Measurements from ENCODE around the gene GHSR.
"Not testable (repeated sequence)": the region's sequence is repeated elsewhere in the genome, so short reads cannot be mapped to it uniquely, and the experiment has no call there.

The GHSR gene, protein sequence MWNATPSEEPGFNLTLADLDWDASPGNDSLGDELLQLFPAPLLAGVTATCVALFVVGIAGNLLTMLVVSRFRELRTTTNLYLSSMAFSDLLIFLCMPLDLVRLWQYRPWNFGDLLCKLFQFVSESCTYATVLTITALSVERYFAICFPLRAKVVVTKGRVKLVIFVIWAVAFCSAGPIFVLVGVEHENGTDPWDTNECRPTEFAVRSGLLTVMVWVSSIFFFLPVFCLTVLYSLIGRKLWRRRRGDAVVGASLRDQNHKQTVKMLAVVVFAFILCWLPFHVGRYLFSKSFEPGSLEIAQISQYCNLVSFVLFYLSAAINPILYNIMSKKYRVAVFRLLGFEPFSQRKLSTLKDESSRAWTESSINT

DNA sequence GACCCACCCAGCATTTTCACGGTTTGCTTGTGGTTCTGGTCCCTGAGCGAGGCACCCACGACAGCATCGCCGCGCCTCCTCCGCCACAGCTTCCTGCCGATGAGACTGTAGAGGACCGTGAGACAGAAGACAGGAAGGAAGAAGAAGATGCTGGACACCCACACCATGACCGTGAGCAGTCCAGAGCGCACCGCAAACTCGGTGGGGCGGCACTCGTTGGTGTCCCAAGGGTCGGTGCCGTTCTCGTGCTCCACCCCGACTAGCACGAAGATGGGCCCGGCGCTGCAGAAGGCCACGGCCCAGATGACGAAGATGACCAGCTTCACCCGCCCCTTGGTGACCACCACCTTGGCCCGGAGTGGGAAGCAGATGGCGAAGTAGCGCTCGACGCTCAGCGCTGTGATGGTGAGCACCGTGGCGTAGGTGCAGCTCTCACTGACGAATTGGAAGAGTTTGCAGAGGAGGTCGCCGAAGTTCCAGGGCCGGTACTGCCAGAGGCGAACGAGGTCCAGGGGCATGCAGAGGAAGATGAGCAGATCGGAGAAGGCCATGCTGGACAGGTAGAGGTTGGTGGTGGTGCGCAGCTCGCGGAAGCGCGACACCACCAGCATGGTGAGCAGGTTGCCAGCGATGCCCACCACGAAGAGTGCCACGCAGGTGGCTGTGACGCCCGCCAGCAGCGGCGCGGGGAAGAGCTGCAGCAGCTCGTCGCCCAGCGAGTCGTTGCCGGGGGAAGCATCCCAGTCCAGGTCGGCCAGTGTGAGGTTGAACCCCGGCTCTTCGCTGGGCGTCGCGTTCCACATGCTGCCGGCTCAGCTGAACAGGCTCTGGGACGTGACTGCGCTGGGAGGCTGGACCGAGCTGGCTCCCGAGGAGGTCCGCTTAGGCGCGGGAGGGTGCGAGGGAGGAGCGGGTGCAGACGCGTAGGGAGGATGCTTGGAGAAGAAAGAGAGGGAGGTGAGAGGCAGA is at the start of gene GHSR:
TSS of gene GHSR (minus strand) at position 846 of the 969 bp plus-strand sequence. CDS start at position 803, 43 bp downstream.
- H4K20me1 ChIP-seq, result no peaks in the 10 kb centered on the region
- H3K4me3 ChIP-seq, result no peak within 1 kb of the TSS

DNA sequence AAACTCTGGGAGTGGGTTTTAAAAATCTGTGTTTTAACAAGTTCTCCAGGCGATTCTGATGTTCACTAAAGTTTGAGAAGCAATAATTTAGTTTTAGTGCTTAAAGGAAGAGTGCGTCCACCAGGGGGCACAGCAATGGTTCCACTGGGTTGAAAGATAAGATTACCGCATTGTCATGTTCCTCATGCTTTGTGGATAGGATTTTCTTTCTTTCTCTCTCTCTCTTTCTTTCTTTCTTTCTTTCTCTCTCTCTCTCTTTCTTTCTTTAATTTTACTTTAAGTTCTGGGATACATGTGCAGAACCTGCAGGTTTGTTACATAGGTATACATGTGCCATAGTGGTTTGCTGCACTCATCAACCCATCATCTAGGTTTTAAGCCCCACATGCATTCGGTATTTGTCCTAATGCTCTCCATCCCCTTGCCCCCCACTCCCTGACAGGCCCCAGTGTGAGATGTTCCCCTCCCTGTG is 42.0 kb upstream of the GHSR start:
- H4K20me1 ChIP-seq, H3K9ac ChIP-seq, H3K27me3 ChIP-seq, H3K9me3 ChIP-seq, H3K36me3 ChIP-seq, H3K27ac ChIP-seq, H3K4me3 ChIP-seq, H3K4me1 ChIP-seq, H3K4me2 ChIP-seq: not testable (repeated sequence)

More for the DNA sequence above, at the start of gene GHSR:
- Histone ChIP-seq H3K27me3 (no peaks in the 10 kb centered on the region), H3K36me3 (no peaks in the 10 kb centered on the region), H3K9ac (no peak within 1 kb of the TSS), H3K27ac (no peak within 1 kb of the TSS), H3K9me3 (peaks cover 28% of the 10 kb centered on the region), H3K4me2 (no peak within 1 kb of the TSS), H3K4me1 (no peaks in the 10 kb centered on the region)
- no peak for TF ChIP-seq Cebpa-rat (IDR thresholded peaks at IDR 0.05)

DNA sequence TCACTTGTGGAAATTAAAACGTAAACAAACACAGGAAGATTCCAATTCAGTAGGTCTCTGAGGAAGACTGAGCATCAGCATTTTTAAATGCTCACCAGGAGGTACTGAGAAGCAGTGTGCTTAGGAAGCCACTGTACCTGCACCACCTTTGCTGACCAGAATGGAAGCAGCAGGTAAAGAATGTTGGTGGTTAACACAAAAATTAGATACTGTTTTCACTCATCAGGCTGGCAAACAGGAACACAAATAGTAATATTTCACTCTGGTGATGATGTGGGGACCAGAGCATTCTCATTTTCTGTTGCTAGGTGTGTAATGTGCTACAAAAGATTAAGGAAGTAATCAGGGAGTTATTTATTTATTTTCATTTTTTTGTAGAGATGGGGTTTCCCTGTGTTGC is 29.9 kb upstream of the GHSR start:
- H3K36me3 ChIP-seq, result no peaks in the 10 kb centered on the region
- no peaks in the 10 kb centered on the region for H3K9me3 ChIP-seq

DNA sequence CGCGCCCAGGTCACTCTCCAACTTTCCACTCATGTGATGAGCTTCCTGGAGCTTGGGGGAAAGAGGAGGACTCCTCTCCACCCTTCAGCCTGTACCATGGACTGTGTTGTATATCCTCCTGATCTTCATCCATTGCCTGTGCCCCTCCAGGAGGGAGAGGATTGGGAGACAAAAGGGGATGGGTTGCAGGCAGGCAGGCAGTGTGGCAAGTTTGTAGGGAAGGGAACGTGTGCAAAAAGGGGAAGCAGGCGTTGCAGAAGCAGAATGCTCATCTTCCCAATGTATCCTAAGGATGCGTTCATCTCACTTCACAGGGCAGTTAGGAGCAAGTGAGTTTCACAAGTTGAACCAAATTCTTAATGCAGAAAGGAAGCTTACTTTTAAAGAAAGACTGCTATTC is 28.1 kb upstream of the GHSR start:
- H4K20me1 ChIP-seq, result no peaks in the 10 kb centered on the region
- H3K36me3 ChIP-seq, result no peaks in the 10 kb centered on the region
- no peaks in the 10 kb centered on the region for H3K4me1 ChIP-seq
- no peak overlapping the region for H3K9ac ChIP-seq
- TF ChIP-seq Cebpa-rat (IDR thresholded peaks at IDR 0.05), result no peak
- H3K4me3 ChIP-seq, result no peak overlapping the region
- no peak overlapping the region for H3K4me2 ChIP-seq
- H3K27me3 ChIP-seq, result no peaks in the 10 kb centered on the region
- no peak overlapping the region for H3K27ac ChIP-seq
- H3K9me3 ChIP-seq, result peaks cover 5% of the 10 kb centered on the region

More for the DNA sequence above, 29.9 kb upstream of the GHSR start:
- no peak overlapping the region for H3K4me2 ChIP-seq
- H3K4me3 ChIP-seq, result no peak overlapping the region
- H3K27ac ChIP-seq, result no peak overlapping the region
- H3K27me3 ChIP-seq, result no peaks in the 10 kb centered on the region
- no peak overlapping the region for H3K9ac ChIP-seq
- H3K4me1 ChIP-seq, result no peaks in the 10 kb centered on the region
- H4K20me1 ChIP-seq, result no peaks in the 10 kb centered on the region
- no peak for TF ChIP-seq Cebpa-rat (IDR thresholded peaks at IDR 0.05)

DNA sequence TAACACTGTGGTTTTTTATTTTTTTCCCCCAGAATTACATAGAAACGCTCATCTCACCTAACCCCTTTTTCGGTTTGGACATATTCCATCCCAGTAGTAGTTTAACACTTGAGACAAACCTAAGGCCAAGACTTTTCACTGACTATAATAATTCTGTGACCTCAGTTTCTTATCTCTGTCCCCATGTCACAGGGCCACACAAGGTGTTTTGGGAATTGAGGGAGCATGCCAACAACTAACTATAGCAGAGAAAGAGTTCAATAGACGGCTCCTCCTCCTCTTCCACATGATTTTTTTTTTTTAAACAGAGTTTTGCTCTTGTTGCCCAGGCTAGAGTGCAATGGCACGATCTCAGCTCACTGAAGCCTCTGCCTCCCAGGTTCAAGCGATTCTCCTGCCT is 27.4 kb upstream of the GHSR start:
- Histone ChIP-seq H3K9me3 (peaks cover 5% of the 10 kb centered on the region), H3K9ac (no peak overlapping the region), H3K4me1 (no peaks in the 10 kb centered on the region), H3K4me3 (no peak overlapping the region), H3K27ac (no peak overlapping the region), H3K4me2 (no peak overlapping the region), H3K36me3 (no peaks in the 10 kb centered on the region), H4K20me1 (no peaks in the 10 kb centered on the region), H3K27me3 (no peaks in the 10 kb centered on the region)
- no peak for TF ChIP-seq Cebpa-rat (IDR thresholded peaks at IDR 0.05)

DNA sequence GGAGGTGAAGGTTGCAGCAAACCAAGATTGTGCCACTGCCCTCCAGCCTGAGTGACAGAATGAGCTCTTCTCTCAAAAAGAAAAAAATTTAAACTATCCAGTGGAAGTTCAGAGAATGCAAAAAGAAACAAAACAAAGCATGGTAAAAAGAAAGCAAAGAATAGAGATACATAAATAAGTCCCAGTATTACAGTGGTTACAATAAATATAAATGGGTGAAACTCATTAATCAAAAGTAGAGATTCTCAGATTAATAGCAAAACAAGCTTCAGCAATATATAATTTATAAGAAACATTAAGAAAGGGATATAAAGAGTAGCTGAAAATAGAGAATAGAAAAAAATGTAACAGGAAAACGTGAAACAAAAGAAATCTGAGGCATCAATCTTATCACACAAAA is 23.6 kb upstream of the GHSR start:
- no peak overlapping the region for H3K27ac ChIP-seq
- no peak overlapping the region for H3K9ac ChIP-seq
- H4K20me1 ChIP-seq, result no peaks in the 10 kb centered on the region
- H3K4me1 ChIP-seq, result no peaks in the 10 kb centered on the region
- H3K9me3 ChIP-seq, result peaks cover 5% of the 10 kb centered on the region
- no peak overlapping the region for H3K4me2 ChIP-seq
- TF ChIP-seq Cebpa-rat (IDR thresholded peaks at IDR 0.05), result no peak
- H3K4me3 ChIP-seq, result no peak overlapping the region
- H3K27me3 ChIP-seq, result no peaks in the 10 kb centered on the region
- no peaks in the 10 kb centered on the region for H3K36me3 ChIP-seq

DNA sequence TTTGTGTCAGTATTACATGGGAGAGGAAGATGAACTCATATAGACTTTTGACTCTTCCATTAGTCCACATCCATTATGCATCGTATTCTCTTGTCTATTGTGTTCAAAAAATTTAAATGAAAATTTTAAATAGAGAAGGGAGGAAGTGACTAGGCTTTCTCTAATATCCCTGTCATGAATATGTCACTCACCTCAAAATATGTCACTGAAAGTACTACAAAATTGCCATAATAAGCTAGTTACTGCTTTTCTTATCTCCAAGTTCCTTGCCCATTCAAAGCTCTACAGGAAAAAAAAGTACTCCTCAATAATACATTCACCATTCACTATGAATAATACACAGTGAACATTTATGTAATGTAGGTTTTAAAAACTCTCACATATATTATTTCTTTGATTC is 22.3 kb upstream of the GHSR start:
- Histone ChIP-seq H4K20me1 (no peaks in the 10 kb centered on the region), H3K9ac (no peak overlapping the region), H3K4me1 (no peaks in the 10 kb centered on the region), H3K27ac (no peak overlapping the region), H3K4me2 (no peak overlapping the region), H3K4me3 (no peak overlapping the region), H3K36me3 (no peaks in the 10 kb centered on the region), H3K9me3 (peaks cover 5% of the 10 kb centered on the region), H3K27me3 (no peaks in the 10 kb centered on the region)
- no peak for TF ChIP-seq Cebpa-rat (IDR thresholded peaks at IDR 0.05)

DNA sequence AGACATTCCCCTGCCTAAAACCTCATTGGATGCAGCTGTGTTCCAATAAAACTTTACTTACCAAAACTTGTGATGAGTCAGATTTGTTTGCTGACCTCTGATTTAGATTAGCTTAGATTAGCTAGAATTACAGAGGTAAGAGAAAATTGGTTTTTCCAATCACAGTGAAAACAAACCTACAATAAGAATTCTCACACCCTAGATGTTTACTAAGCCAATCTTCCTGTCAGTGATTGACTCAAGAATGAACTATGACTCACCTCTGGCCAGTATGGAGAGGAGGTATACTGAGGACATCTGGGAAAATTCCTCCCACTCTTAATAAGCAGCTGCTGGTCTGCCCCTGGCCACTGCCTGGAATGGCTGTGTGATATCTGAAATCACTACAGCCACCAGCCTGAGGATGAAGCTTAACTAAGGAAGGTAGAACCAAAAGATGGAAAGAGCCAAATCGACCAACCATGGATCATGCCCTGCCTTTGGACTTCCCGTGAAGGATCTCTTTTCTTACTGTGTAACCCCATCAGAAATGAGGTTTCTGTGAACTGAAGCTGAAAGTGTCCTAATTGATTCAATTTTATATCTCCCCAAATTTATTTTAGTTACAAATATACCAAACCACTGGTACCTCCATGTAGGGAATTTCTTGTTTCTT is 19.0 kb upstream of the GHSR start:
- H3K27me3 ChIP-seq, result no peaks in the 10 kb centered on the region
- H3K4me1 ChIP-seq, result no peaks in the 10 kb centered on the region
- TF ChIP-seq Cebpa-rat (IDR thresholded peaks at IDR 0.05), result no peak
- H3K27ac ChIP-seq, result no peak overlapping the region
- H4K20me1 ChIP-seq, result no peaks in the 10 kb centered on the region
- peaks cover 5% of the 10 kb centered on the region for H3K9me3 ChIP-seq
- no peaks in the 10 kb centered on the region for H3K36me3 ChIP-seq
- no peak overlapping the region for H3K9ac ChIP-seq
- H3K4me2 ChIP-seq, result no peak overlapping the region
- H3K4me3 ChIP-seq, result no peak overlapping the region

DNA sequence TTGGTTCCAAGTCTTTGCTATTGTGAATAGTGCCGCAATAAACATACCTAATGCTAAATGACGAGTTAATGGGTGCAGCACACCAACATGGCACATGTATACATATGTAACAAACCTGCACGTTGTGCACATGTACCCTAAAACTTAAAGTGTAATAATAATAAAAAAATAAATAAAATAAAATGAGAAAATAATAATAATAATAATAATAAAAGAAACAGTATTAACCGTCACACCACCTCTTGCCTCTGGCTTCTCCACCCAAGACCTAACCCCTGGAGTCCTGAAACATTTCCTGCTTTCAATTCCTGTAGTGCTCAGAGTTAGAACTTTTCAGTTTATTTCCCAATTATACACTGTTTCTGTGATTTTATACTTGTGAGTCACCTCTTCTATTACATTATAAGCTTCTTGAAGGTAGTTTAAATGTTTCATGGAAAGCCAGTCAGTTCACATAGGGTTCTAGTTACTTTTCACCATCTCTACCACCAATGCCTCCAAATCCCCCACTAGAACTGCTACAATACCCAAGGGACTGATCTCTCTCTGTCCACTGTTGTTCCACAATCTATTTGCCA is 18.4 kb upstream of the GHSR start:
- no peak overlapping the region for H3K27ac ChIP-seq
- H3K9ac ChIP-seq, result no peak overlapping the region
- no peak overlapping the region for H3K4me3 ChIP-seq
- H3K27me3 ChIP-seq, result no peaks in the 10 kb centered on the region
- no peak for TF ChIP-seq Cebpa-rat (IDR thresholded peaks at IDR 0.05)
- no peaks in the 10 kb centered on the region for H3K4me1 ChIP-seq
- H3K9me3 ChIP-seq, result peaks cover 2% of the 10 kb centered on the region
- no peaks in the 10 kb centered on the region for H3K36me3 ChIP-seq
- H4K20me1 ChIP-seq, result no peaks in the 10 kb centered on the region
- H3K4me2 ChIP-seq, result no peak overlapping the region

Data from BLaER1 (cell line).